IPS-NIHi11 (cell line): ENCODE measurements around the gene SLC39A11.
A peak's percentile ranks its signal among the peaks of the same experiment; 100 is the strongest.

Experiments used
- DNase-seq: peaks from one replicate; pipeline ENCODE4 v3.0.0; 2012; ENCODE audit warnings: mixed read lengths, low spot score

SLC39A11 gene

DNA sequence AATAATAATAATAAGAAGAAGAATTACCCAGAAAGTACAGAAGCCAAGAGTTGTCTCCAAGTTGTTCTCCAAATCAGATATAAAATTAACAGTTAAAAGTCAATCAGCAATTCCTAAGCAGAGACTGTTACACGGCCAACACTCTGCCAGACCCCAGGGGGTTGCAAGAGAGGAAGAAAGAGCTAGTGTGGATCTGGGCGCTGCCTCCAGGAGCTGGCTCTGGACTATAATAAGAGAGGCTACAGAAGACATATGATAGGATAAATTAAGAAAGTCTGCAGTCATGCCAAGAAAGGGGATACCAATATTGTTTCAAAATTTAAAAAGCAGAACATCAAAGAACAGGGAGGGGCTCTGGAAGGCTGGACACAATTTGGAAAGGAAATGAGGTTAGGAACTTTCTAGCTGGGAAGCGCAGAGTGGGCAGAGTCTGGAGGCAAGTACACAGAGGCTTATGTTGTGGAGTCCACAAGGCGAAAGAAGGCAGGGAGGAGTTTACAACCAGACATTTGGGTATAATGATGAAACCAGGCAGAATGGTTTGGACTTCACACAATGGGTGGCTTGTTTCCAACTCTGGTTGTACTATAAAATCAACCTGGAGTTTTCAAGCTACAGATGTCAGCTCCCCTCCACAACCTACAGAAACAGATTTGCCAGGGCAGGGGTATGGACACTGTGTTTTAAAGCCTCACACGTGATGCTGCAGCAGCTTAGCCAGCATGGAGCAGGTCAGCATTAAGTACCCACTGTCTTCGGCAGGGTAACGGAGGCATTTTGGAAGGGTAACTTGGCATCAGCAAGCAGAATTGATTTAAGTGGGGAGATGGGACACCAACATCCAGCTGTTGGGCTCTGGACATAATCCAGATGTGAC lies 49.4 kb downstream of the SLC39A11 start:
- DNase-seq, result no peak

DNA sequence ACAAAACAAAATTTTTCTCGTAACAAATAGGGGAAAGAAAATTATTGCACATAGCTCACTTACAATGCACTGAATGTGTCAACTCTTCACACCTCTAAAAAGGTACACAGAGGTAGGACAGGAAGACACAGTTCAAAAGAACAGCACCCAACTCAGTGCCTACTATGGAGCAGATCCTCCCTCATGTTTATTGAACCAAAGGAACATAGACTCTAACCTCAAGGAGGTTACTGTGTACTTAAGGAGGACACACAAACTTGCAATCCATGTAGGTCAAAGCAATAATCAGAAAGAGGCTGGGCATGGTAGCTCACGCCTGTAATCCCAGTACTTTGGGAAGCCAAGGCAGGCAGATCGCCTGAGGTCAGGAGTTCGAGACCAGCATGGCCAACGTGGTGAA lies 50.3 kb downstream of the SLC39A11 start:
- DNase-seq, result no peak

DNA sequence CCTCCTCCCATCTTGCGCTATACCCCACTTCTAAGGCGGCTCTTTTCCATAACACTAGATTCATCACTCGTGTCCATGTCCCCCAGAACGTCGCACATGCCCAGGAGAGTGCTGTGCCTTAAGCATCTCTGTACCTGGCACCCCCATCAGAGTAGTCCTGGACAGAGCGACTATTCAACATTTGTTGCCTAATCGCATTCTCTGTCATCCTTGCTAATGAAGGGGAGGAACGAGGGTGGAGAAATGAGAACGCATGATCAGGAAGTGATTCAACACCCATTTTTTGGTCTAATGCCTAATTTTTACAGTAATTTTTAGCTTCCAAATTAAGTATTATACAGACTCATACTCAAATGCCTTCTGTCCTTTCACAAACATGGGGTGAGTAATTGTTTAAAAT lies 53.2 kb downstream of the SLC39A11 start:
- DNase-seq, result no peak

DNA sequence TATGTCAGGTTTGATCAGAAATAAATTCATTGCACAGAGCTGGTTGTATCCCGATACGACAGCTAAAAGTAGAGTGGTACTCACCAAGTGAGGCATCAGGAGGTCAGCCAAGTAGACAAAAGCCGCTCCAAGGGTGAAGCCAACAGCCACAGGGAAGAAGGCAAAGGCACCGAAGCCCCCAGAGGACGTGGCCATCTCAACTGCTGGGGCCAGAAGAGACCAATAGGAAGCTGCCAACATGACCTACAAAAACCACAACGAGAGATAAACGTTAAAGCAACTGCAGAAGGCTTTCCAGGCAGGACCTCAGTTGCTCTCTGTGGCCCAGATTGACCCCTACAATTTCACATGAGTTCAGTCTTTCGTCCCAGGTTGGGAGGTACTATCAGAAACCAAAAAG lies 61.0 kb downstream of the SLC39A11 start:
- DNase-seq, result no peak

DNA sequence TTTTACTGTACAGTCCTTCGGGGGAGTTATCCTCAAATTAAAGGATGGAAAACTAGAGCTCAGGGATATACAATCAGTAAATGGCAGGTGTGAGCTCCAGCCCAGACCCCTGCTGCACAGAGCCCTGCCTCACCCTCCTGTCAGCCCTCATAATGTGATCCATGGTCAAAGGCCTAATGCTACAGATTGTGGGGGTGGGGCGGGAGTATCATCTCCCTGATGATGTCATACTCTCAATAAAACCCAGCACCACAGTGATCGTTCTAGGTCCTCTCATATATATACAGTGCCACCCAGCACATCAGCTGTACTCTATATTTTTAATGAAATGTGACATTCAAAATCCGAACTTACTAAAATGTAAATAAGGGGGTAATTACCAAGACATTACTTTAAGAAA lies 61.5 kb downstream of the SLC39A11 start:
- DNase-seq, result no peak

DNA sequence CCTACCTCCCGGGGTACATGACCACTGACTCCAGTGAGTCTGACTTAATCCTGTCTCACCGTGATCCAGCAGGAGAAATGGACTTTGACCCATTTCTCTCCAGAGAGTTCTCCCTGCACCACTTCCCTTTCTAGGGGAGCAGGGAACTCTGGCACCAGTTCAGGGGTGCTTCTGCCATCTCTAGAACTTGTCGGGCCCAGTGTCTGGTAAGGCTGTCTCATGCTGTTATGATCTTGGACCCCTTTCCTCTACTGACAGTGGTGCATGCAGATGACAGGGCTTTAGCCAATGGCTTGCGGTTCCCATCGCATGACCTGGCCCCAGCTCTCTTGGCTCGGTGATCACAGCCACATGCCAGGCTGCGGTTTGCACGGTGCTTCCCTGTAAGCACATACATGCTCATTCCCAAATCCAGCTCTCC lies 62.0 kb downstream of the SLC39A11 start:
- DNase-seq, result no peak

DNA sequence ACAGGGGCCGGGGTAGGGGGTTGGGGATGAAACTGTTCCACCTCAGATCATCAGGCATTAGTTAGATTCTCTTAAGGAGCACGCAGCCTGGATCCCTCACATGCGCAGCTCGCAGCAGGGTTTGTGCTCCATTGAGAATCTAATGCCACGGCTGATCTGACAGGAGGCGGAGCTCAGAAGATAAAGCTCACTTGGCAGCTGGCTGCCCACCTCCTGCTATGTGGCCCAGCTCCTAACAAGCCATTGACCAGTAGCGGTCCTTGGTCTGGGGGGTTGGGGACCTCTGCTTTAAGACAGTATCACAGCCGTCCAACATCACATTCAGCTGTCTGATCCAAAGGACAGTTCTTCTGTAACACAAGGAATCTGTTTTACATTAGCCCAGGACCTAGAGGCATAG lies 62.5 kb downstream of the SLC39A11 start:
- DNase-seq, result no peak

DNA sequence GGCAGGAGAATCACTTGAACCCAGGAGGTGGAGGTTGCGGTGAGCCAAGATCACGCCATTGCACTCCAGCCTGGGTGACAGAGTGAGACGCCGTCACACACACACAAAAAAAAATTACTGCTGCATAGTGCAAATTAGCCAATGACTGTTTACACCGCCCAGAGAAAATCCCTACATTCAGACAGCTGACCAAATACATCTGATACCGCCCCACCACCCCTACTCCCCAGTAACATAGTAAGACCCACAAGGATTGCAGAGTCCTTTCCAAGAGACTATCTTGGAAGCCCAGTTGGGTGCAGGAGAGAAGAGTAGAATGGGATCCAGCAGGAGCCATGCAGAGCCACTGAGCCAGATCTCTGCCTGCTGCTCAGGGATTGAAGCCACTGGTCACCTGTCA lies 63.5 kb downstream of the SLC39A11 start:
- DNase-seq, result no peak

DNA sequence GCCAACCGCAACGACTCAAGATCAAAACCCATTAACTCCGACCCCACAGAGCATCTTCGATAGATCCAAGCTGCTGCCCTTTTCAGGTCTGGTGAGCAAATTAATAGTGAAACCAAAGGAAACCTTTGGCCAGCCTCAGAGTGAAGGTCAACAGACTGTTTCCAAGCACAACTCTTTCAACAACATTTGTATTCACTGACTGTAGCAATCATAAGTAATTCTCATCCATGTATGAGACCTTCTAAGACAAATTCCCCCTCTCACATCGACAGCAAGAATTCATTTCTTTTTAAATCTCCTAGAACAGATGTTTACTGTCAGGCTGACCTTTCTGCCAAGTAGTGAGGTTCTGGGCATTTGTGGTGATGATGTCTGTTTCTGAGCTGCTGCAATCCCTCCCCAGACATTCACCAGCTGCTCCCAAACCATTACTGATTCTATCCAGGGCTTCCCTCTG lies 64.2 kb downstream of the SLC39A11 start:
- DNase-seq, result no peak

DNA sequence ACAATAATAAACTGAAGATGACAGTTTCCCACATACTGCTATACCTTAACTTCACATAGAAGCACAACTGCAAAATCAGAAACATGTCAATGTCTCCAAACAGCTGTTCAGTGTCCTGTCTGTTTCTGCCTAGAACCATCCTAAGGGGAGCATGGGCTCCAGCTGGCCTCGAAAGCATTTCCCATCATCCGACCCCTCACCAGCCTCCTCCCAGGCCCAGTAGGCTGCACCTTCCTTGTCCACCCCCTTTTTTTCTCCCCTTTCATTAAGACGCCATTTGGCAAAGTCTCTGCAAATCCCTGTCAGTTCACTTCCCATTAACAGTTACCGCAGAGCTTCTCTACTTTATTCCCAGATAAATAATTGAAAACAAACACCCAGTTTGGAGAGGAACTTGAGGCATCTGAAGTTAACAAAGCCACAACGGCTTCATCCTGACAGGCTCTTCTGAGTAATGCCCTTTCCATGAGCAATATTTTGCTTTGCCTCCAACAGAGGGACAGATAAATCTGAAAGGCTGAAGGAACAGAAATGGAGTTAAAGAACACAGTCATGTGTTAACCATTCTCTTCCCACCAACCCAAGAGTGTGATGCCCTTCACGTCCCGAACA lies 65.3 kb downstream of the SLC39A11 start:
- no peak for DNase-seq

DNA sequence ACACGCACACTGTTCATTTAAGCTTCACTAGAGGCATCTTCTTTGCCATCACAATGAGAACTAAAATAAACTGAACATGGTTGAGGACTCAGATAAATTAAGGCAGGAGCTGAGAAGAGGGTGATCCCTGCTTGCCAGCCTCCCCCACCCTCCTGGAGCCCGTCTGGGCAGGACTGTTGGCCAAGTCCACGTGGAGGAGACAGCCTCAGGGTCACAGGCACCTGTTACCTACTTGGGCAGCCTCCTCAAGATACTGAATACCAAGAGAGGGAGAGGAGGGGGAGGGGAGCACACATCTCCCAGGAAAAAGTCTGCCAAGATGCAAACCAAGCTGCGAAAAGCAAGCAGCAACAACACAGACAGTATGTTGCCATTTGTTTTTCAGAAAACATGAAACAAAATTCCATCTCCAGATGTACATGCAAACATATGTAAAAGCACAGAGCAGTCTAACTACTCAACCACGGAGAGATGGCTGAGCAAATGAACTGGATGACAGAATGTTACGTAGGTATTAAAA lies 67.4 kb downstream of the SLC39A11 start:
- DNase-seq, result no peak

DNA sequence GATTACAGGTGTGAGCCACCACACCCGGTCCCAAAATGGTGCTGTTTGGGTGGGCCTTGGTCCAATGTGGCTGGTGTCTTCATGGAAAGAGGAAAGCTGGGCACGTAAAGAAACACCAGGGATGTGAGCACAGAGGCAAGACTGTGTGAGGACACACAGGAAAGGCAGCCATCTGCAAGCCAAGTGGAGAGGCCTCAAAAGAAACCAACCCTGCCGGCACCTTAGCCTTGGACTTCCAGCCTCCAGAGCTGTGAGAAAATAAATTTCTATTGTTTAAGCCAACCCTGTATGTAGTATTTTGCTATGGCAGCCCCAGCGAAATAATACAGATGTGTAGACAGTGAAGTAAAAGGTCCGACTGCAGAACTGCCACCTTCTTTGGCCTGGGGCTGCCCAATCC lies 68.7 kb downstream of the SLC39A11 start:
- no peak for DNase-seq

DNA sequence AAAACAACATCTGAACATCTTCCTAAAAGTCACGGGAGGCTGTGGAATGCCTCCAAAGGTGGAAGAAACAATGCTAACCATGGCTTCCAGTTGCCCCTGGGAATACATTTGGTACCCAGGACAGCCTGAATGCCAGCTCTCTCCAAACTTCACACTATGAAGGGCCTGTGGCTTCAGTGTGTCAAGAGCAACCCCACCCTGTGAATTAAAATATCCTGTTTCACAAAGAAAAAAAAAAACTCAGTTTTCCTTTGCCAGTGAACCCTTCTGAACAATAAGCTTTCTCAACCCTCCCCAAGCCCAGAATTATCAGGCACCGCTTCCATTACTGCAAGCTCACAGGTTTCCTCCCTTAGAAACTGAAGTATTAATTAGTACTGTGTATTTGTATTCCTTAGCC lies 69.8 kb downstream of the SLC39A11 start:
- no peak for DNase-seq

DNA sequence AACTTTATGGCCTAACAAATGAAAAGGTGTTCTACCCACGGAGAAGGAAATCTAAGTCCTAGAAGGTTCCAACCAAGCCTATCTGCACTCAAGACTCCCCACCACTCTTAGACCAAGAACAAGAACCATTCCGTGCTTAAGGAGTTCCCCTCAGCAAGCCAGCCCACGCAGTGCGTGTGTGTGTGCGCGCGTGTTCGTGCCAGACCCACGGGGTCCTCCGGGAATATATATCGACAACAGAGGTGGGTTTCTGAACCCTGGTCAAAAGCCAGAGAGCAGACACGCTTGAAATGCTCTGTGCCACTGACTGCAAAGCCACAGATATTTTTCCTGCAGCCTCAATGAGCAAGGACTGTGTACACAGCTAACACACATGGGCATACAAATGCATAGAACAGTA lies 70.7 kb downstream of the SLC39A11 start:
- DNase-seq, result no peak

DNA sequence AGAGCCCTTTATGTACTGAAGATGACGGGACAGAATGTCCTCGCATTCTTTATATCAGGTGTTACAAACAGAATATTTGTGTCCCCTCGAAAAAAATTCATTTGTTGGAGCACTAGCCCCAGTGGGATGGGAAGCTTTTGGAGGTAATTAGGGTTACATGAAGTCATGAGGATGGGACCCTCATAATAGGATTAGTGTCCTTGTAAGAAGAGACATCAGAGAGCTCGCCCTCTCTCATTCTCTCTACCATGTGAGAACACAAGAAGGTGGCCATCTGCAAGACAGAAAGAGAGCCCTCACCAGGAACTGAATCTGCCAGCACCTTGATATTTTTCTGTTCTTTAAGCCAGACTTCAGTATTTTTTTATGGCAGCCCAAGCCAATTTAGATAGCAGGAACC lies 72.4 kb downstream of the SLC39A11 start:
- no peak for DNase-seq

DNA sequence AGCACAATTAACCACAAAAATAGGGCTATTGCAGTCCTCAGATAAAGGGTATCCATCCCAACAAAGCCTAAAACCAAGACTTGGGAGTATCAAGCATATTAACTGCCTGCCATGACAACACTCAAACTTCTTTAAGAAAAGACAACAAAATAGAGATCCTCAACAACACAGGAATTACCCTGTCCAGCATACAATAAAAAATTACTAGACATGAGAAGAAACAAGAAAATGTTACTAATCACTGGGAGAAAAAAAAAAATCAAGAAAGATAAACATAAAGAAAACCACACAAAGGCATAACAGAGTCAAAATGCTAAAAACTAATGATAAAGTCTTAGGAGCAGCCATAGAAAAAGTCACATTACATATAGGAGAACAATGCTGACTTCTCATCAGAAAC lies 73.9 kb downstream of the SLC39A11 start:
- DNase-seq, result no peak

DNA sequence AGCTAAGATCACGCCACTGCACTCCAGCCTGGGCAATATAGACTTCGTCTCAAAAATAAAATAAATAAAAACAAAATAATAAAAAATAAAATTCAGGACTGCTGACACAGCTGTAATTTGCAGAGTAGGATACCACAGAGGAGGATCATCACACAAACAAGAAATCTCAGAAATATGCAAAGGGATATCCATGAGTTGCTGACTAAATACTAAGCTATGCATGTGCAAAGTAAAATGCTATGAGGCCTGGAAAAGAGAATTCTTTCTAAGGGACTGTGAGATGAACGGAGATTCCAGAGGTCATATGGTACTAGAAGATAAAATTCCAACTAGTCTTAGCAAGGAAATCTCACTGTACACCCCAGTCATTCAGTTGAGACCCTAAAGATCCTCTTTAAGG lies 74.8 kb downstream of the SLC39A11 start:
- no peak for DNase-seq

DNA sequence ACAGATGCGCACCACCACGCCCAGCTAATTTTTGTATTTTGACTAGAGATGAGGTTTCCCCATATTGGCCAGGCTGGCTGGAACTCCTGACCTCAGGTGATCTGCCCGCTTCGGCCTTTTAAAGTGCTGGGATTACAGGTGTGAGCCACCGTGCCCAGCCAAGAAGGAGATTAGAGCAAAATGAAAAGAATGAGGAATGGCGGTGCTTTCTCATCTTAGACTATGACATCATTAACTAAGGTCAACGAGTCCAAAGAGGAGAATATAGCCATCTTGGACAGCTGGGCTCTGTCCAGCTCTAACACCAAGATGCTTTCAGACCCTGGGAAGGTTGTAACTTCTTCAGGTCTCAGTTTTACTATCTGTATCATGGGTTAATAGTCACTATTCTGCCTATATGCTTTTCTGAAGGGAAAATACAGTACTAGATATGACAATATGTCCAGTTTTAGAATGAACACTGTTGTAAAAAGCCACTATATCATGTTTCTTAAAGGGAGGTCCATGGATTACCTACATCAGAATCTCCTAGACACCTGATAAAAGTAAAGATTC lies 76.7 kb downstream of the SLC39A11 start:
- DNase-seq, result no peak

DNA sequence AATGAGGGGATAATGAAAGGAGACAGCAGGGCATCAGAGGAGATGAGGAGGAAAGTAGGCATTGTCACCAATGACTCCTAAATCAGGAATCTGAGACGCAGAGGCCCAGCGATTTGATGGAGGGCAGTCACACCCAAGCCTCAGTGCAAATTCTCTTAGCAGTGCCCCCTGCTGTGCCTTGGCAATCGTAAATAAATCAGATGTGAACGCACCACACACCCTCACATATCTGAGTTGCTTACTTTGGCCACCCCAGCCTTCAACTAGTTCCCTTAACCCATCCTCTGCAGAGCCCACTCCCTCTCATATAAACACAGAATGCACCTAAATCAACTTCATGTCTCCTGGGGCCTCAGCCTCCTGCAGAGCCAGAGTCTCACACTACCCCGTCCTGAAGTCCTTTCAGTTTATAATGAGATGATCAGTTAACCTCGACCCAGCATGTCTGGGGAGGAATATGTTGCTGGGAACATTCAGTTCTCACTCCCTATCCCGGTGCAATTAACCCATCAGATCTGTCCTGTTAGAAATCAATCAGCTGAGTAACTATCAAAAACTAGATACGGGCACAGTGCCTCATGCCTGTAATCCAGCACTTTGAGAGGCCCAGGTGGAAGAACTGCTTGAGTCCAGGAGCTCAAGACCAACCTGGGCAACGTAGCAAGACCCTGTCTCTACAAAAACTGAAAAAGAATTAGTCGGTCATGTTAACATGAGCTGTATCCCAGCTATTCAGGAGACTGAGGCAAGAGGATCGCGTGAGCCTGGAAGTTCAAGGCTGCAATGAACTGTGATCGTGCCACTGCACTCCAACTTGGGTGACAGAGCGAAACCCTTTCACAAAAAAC lies 78.4 kb downstream of the SLC39A11 start:
- peak; percentile 25 for DNase-seq

DNA sequence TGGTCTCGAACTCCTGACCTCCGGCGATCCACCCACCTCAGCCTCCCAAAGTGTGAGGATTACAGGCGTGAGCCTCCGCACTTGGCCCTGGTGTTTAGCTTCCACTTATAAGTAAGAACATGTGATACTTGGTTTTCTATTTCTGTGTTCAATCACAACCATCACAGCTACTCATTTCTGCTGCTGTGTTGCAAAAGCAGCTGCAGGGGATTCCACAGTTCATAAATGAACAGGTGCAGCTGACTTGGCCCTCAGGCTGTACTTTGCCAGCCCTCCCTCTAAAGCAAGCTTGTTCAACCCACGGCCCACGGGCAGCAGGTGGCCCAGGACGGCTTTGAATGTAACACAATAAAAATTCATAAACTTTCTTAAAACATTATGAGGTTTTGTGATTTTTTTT lies 79.2 kb downstream of the SLC39A11 start:
- no peak for DNase-seq

DNA sequence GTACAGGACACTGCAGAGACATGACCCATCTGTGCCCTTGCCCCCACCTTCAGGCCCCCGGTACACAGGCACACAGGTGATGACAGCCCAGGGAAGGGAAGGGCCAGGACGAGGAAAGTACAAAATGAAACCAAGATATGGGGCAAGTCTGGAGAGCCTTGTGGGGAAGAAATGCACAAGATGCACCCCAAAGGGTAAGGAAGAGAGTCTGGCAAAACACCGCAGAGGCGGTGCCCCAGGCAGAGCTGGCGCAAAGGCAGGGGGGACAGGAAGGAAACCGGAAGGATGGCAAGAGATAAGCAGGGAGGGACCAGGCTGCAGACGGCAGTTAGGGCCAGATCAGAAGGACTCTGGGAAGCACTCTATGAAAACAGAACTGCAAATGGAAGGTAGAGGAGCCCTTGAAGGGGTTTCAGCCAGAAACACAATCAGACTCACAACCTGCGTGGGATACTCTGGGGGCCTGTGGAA lies 81.4 kb downstream of the SLC39A11 start:
- DNase-seq, result no peak

DNA sequence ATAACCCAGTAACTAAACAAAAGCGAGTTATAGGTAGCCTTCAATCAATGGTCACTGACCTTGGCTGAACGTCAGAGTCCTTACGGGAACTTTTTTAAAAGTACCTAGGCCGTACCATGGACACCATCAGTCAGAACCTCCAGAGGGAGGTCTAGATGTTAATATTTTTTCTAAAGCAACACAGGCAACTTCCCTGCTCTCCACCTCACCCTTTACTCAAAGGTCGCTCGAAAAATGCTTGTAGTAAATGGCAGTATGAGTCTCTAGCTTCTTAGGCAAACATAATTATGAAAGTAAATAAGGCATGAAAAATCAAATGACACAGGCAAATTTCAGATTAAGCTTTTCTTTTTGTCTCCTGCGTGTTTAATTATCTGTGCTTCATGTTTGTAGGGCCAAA lies 82.1 kb downstream of the SLC39A11 start:
- no peak for DNase-seq
